COLO668 (cell line): ENCODE results near the gene OR56A1.
"Not testable (repeated sequence)": the region's sequence is repeated elsewhere in the genome, so short reads cannot be mapped to it uniquely, and the experiment has no call there.

Experiments
- DNase-seq: peaks from one replicate; lab custom pipeline; 2025; ENCODE audit not compliant: unreplicated experiment; lab: John Stamatoyannopoulos, UW

Gene OR56A1, protein sequence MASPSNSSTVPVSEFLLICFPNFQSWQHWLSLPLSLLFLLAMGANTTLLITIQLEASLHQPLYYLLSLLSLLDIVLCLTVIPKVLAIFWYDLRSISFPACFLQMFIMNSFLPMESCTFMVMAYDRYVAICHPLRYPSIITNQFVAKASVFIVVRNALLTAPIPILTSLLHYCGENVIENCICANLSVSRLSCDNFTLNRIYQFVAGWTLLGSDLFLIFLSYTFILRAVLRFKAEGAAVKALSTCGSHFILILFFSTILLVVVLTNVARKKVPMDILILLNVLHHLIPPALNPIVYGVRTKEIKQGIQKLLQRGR

DNA sequence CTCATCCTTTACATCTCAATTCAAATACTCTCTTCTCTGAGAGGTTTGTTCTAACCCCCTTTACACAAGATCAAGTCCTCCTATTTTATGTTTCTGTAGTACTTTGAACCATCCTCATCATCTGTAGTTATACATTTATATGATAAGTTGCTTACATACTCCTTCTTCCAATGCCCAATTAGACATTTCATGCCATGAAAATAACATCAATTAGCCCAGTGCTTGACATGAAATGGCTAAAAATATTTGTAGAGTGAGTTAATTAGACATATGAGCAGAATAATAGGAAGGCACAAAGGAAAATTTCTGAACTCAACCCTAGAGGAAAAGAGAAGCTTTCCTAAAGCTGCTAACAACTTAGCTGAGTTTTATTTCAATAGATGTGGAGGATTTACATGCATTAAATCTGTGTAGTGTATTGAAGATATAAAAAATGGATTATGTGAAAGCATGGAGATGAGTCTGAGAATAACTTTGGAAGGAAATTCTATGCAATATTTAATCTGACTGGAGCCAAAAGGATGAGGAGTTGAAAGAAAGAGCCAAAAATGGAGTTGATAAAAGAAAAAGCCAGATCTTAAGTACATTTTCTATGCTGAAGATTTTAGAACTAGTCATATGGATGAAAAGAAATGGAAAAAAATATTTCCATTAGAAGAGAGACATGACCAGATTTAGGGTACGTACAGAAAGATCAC is at the start of gene OR56A1:
TSS of gene OR56A1 (minus strand) at position 51 of the 698 bp plus-strand sequence. CDS start 3,066 bp downstream, outside the sequence.
- no peak for DNase-seq

DNA sequence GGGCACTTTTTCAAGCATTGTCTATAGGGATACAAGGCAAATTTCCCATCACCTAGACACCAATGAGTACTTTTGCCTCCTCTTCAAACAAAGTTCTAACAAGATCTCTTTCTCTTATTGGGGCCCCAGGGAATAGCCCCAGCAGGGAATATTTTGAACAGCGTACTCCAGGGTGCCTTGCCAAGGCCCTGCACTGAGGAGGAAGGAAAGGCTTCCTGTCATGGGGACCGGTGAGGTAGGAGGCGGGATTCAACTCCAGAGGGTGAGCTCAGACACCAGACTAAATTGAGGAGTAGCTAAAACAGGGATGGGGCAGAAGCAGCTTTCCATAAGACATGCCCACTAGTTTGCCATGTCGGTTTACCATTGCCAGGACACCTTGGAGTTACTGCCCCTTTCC is 48.9 kb upstream of the OR56A1 start:
- DNase-seq = no peak

DNA sequence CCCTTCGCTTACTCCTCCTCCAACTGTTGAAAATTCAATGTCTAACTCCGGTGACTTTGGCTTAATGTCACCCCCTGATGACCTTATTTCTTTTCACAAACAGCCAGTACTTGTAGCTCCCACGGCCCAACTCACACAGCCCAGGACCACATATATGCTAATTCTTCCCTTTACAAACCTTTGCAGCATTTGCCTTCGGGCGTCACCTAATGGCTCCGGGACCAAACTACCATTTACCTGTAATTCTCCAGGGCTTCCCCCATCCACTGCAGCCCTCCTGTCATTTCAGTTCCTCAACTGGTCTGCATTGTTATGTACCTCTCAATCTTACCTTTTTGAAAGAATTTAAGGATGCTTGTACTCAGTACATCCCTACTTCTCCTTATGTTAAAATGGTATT is 47.2 kb upstream of the OR56A1 start:
- DNase-seq = no peak

DNA sequence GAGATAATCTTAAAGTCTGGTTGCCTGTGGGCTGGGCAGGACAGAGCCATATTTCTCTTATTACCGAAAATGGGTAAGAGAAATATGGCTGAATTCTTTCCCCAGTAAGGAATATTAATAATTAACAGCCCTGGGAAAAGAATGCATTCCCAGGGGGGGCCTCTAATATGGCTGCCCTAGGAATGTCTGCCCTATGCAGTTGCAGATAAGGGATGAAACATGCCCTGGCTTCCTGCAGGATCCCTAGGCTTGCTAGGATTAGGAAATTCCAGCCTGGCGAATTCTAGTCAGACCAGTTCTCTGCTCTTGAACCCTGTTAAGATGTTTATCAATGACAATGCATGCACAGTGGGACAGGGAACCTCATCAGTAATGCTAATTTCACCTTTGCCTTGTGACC is 45.9 kb upstream of the OR56A1 start:
- DNase-seq = not testable (repeated sequence)

DNA sequence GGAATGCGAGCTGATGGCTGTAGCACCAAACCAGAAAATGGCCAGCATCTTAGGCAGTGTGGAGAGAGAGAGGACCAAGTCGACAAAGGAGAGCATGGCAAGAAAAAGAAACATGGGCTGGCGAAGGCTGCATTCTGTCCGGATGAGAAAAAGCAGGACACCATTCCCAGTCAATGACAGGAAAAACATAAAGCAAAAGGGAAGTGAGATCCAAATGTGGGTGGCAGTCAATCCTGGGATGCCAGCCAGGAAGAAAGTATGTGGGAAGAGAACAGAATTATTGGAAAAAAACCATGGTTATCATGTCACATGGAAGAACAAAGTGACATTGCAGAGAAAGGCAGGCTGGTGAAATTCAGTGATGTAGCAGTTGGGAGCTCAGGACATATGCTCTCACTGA is 36.9 kb upstream of the OR56A1 start:
- no peak for DNase-seq

DNA sequence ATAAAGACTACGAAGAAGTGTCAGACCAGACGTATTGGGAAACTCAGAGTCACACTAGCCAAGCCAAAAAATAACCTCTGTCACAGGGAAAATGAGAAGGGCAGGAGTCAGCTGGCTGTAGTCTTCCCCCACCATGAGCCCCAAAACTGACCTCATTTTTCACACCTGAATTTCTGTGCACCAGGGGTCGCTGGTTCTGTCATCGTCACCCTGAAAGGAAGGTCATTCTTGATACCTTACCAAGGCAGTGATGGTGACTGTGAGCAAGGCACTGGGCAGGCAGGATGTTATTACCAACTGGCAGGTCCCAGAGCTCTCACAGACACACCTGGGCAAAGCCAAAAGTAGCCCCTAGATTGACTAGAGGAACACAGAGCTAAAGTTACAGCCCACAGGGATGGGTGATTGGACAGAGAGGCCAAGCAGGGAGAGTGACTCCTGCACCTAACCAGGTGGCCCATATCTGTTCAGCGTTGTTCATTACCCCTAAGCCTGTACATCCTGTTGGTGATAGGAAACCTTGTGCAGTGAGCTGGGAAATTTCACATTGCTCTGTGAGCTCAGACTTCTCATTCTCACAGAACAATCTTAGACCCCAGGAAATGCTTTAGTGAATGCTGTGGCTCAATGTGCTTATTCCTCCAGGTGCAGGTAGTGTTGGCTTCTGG is 32.3 kb upstream of the OR56A1 start:
- DNase-seq = no peak

DNA sequence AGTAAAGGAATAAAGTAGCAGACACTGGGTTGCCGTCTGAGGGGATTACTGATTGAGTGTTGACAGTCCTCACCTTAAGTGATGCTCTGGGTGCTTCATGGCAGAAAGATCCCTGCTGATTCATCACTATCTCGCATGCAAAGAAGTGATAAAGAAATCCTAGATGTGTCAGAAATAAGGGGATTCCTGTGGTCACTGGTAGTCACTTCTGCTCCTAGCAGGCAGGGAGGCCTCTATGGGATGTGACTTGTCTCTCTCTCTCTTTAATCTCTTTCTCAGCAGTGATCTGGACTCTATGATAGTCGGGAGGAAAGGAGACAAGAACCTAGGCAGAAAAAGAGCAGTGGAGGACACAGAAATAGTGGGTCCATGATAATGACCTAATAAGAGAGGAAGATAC is 30.9 kb upstream of the OR56A1 start:
- no peak for DNase-seq

DNA sequence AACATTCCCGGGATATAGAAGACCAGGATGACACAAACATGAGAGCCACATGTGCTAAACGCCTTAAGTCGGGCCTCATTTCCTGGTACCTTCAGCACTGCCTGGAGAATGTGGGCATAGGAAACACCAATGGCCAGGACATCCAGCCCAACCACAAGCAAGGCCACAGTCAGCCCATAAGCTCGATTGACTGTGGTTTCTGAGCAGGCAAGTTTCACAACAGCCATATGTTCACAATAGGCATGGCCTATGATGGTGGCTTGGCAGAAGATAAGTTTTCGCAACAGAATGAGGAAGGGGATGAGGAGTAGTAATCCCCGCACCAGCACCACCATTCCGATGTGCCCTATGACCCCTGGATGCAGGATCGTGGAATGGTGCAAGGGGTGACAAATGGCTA is 26.9 kb upstream of the OR56A1 start:
- no peak for DNase-seq

DNA sequence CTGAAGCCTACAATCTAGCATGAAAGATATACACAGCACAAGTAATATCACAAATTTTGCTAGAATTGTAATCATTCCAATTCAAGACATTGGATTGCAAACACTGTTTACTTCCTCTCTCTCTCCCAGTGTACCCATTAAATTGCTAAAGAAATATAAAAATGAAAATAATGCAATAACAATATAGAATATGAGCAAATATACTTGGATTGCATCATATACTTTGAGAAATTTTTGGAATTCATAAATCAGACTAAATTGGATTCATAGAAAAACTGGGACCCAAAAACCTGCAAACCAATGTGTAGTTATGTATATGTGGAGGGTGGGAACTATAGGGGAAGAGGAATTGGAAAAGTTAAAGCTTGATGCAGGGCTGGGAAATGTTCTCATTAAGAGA is 25.0 kb upstream of the OR56A1 start:
- DNase-seq = no peak

DNA sequence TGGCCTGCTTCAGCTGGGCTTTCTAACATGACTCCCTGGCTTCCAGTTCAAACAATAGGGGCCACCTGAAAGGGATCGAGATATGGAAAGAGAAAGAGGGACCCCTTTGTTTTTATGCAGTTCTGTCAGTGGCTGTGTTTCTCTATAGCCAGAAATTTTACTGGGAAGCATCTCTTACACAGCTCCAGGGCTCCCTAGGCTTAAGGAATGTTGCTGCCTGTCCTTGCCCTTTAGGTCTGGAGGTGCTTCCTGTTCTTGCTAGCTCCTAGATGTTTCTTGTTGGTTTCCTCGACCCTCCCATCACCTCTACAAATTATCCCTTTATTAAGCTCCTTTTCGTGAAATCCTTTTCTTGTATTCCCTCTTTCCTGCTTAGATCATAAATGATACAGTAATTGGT is 21.8 kb upstream of the OR56A1 start:
- DNase-seq = no peak

DNA sequence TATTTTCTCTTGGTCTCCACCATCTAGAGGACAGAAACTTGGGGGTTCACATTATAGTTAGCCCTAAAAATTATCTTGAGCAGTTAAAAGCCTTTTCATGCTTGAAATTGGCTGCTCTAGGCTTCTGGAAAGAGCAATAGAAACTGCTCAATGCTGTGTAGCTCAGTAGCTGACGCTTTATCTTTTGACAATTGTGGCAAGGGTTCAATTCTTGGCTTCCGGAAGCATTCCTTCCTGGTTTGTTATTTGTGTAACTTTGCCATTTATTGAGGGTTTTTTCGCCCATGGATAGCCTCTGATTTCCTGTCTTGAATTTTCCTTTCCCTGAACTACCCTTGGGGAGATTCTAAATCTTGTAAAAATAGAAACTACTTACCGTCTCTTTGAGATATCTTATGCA is 10.3 kb upstream of the OR56A1 start:
- no peak for DNase-seq

DNA sequence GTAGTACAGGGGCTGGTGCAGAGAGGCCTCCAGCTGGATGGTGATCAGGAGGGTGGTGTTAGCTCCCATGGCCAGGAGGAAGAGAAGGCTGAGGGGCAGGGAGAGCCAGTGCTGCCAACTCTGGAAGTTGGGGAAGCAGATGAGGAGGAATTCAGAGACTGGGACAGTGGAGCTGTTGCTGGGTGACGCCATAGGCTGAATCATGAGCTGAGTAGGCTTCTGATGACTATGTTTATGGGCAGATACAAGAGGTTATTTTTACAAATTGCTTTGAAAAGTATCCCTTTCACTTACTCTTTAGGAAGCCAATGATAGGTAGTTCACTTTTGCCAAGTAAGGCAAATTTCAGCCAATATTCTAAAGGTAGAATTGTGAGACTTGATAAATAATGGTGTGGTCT is 3.1 kb downstream of the OR56A1 start:
- no peak for DNase-seq

DNA sequence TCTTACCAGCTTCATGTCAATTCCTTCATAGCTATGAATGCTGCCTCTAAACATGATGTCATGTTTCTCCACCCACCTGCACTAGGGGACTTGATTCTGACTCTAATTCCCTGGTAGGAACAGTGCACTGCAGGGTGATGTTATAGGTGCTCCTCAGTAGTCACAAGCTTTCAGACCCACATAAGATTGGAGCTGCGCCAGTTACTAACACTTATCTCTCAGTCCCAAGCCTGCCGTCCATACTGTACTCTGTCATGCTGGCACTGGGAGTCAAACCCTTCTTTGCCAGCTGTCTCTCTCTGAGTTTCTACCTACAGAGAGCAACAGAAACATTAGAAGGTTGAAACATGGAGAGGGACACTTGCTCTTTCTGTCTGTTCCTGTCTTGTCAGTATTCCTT is 5.5 kb downstream of the OR56A1 start:
- DNase-seq = no peak

DNA sequence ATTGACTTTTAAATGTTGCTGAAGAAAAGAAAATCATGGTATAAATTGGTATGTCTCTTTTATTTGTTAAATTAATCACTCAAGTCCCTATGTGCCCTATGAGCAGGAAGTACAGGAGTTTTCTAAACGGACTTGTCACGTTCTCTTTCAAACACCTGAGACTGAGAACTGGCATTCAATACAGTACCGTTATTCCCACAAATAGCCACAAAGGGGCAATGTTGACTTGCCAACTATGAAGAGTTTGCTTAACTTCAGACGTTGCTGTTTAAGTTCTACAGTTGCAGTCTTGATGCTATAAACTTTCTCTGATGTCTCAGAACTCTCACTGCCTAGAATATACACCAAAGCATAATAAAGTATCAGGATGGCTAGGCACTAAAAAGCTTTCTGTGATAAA is 7.6 kb downstream of the OR56A1 start:
- no peak for DNase-seq

DNA sequence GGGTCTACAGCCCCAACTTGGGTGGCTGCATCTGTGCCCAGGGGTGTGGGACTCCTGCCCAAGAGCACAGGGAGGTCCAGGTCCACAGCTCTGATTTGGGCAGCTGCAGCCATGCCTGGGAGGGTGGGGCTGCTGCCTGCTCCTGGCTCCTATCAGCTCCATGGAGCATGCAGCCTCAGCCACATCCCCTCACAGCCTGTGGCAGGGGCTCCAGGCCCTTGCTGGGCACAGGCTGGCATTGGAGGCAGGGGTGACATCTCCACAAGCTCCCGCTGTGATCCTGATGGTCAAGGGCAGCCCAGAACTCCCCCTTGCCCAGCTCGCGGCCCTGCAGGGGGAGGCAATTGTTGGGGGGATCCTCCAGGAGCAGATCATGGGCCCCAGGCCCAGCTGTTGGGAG is 17.5 kb downstream of the OR56A1 start:
- no peak for DNase-seq

DNA sequence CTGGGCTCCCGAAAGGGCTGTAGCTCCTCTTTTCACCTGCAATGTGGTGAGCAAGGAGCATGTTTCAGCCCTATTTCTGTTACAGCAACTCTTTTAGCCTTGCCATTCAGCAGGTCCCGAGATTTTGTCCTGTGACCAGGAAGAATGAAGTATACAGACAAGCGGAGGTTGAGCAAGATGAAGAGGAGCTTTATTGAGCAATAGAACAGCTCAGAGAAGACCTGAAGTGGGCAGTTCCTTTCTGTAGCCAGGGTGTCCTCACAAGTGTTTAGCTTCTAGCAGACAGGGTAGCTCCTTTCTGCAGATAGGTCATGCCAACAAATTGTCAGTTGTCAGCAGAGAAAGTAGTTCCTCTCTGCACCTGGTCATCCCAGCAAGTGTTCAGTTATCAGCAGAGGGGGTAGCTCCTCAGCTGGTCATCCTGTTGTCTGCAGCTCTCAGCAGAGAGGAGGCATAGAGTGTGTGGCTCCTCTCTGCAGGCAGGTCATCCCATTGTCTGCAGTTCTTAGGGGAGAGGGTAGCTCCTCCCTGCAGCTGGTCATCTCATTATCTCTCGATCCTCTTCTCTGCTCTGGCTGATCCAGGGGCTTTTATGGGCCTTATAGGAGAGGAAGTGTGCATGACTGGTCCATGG is 18.4 kb downstream of the OR56A1 start:
- no peak for DNase-seq

DNA sequence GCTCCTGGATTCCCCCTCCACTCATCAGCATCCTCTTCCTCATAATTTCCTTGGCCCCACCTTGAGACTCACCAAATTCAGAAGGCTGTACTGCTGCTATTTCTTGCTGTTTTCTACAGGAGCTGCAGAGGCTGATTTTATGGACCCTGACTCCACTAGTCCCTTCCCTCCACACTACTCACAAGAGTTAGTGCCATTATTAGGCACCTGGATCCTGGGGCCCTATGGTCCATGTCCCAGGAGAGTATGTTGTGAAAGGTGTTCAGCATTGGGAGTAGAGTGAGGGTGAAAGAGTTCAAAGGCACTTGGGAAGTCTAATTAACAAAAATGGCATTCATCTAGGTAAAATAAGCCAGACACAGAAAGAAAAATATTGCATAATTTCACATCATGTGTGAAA is 23.7 kb downstream of the OR56A1 start, which contains the start of gene OR56A4:
TSS of gene OR56A4 (minus strand) at position 101 of the 400 bp plus-strand sequence. CDS start 3,954 bp downstream, outside the sequence.
- no peak for DNase-seq

DNA sequence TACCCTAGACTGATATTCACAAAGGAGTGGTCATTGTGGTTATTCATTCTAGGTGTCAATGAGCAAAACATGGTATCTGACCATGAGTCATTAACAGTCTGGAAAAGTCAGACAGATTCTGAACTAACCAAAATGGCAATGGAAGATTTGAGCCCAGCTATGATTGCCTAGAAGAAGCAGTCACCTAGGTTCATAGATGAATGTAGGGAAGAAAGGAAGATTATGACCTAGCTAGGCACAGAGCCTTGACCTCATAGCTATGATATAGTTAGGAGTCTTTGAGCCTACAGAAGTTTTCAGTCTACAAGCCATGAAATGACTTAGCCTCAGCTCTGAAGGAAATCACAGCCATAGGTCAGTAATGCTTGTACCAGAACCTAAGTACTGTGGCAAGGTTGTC is 24.2 kb downstream of the OR56A1 start:
- DNase-seq = no peak

DNA sequence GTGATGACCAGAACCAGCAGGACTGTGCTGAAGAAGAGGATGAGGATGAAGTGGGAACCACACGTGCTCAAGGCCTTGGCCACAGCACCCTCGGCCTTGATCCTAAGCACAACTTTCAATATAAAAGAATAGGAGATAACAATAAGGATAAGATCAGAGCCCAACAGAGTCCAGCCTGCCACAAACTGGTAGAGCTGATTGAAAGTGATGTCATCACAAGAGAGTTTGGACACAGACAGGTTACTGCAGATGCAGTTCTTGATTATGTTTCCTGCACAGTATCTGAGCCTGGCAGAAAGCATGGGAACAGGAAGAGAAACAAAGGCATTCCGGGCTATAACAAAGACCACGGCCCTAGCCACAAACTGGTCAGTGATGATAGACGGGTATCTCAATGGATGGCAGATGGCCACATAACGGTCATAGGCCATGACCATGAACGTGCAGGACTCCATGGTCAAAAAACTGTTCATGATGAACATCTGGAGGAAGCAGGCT is 28.3 kb downstream of the OR56A1 start:
- no peak for DNase-seq

DNA sequence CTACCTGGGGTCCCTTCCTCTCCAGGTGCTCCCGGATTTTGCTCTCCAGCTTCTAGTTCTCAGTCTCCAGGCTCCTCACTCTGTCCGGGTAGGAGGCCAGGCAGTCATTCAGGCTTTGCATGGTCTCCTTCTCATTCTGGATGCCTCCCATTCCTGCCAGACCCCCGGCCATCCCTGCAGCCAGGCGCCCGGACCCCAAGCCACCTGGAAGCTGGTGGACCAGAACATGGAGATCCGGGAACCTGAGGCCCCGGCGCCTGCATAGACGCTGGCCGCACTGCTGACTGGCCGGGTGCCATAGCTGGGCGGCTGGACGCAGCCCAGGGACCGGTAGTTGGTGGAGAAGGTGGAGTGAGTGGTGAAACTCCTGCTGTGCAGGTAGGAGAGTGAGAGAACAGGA is 35.8 kb downstream of the OR56A1 start:
- no peak for DNase-seq

DNA sequence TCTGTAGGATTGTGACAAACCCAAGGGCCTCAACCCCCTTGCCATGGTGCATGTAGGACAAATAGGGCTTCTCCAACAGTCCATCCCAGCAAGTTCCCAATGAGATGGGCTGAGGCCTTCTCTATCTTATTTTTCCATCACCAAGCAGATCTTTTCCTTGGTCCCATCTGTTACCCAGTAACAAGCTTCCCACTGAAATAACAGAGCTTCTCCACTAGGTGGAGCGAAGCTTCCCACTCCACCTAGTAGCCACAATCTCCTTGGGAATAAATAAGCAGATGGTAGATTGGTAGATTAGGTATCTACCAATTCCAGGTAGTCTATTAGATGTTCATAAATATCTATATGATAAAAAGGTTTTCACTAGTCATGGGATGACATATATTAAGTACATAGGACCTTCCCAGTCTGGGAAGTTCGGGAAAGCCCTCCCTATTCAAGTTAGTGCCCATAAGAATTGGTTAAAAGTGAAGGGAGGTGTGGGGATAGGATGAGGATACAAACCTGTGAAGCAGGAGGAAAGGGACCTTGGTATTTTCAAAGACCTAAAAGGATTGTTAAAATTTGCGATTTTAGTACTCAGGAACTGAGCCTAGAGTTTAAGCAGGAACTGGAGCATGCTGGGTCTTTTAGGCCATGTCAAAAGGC is 37.8 kb downstream of the OR56A1 start:
- no peak for DNase-seq
